DMS79 (cell line): ENCODE measurements around the gene ALX3.

Experiments used
- DNase-seq: peaks from one replicate; lab custom pipeline; 2025; lab: John Stamatoyannopoulos, UW

ALX3 gene

DNA sequence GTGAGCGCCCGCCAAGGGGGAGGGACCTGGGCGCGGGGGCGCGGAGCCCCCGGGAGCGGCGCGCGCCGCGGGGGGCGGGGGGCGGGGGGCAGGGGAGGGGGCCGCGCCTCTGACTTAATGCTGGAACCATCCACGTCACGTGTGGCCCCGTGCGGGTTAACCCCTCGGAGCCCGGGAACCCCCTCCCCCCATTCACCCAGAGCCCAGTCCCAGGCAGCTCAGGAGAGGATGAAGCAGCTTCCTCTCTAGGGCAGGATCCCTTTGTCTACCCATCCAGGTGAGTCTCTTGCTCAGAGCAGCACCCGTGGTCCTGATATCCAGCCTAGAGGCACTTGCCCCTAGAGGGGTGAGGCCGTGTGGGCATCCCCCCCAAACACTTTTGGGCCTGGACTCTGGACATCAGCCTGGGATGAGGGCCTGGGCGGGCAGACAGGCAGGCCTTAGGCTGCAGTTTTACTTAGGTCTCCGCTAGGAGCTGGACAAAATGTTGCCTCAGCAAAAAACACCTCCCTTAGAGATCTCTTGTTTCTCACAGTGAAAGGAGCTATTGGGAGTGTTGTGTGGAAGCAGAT, at the start of gene ALX3:
Gene ALX3, minus strand, starts transcription at position 2 of the 572 bp plus-strand sequence. CDS start 60 bp downstream, outside the sequence.
- no peak for DNase-seq

- DNase-seq: no peak
These were observed 49.4 kb upstream of the ALX3 start for GRCh38 chr1:110119843-110120242.

DNA sequence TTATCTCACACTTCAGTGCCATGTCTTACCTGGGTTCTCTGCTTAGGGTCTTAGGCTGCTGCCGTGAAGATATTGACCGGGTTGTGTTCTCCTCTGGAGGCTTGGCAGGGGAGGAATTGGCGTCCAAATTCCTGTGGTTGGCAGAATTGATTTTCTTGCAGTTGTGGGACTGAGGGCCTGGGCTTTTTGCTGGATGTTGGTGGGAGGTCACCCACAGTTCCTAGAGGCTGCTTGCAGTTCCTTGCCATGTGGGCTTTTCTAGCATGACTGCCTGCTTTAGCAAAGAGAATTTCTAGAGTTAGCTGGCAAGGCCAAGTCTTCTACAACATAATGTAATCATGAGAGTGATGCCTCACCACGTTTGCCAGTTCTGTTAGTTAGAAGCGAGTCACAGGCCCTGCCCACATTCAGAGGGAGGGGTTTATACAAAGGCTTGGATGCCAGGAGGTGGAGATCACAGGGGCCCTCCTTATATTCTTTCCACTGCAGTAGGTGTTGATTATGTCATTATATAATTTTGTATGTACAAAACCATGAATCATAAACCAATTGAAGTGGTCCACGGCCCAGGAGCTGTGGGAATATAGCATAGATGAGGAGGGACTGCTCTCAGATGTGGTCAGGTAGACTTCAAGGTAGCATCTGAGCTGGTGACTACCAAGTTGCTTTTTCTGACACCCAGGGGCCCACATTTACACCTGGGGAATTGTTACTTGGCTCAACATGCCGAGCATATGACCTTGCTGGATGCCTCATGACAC, 48.3 kb upstream of the ALX3 start:
- DNase-seq: no peak

- DNase-seq: no peak
These were observed 44.3 kb upstream of the ALX3 start for GRCh38 chr1:110114784-110115183.

- no peak for DNase-seq
These were observed 43.7 kb upstream of the ALX3 start for GRCh38 chr1:110114173-110114572.

DNA sequence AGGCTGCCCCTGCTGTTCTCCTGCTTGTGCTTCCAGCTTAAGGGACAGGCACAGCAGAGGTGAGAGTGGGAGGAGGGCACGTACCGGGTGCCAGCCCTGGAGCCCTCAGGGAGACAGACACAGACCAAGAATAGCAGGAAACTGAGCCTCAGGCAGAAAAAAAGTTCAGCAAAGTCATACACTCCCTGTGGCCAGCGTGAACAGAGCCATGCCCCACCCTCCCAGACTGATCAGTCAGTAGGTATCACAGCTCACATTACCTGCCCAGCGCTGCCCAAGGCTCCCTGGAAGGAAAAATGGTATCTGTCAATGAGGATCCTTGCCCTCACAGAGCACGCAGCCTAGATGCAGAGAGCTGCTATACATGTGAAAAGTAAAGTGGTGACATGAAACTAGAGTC, 43.1 kb upstream of the ALX3 start:
- no peak for DNase-seq

DNA sequence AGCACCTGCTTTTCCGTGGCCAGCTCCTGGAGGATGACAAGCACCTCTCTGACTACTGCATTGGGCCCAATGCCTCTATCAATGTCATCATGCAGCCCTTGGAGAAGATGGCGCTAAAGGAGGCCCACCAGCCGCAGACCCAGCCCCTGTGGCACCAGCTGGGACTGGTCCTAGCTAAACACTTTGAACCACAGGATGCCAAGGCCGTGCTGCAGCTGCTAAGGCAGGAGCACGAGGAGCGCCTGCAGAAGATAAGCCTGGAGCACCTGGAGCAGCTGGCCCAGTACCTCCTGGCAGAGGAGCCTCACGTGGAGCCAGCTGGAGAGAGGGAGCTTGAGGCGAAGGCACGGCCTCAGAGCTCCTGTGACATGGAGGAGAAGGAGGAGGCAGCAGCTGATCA, 42.2 kb upstream of the ALX3 start:
- DNase-seq: no peak

- no peak for DNase-seq
These were observed 41.7 kb upstream of the ALX3 start, which contains the start of gene UBL4B for GRCh38 chr1:110112143-110112542. TSS of gene UBL4B (plus strand) at chr1:110112443. CDS start at chr1:110112535, 92 bp downstream.

DNA sequence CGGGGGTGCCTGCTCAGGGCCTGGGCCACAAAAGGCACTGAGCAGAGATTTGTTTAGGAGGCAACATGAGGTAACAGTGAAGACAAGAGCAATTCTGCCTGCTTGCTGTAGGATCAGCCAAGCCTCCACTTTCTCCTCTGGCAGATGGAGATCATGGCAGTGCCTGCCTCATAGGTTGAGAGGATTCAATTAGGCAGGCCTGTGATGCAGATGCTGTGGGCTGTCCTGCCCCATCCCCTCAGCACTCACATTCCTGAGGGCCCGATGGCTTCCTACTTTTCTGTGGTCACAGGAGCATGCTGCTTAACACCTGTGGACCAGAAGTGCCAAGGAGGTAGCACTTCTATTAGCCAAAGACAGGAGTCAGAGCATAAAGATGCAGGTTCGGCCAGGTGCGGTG, 40.6 kb upstream of the ALX3 start:
- DNase-seq: no peak

DNA sequence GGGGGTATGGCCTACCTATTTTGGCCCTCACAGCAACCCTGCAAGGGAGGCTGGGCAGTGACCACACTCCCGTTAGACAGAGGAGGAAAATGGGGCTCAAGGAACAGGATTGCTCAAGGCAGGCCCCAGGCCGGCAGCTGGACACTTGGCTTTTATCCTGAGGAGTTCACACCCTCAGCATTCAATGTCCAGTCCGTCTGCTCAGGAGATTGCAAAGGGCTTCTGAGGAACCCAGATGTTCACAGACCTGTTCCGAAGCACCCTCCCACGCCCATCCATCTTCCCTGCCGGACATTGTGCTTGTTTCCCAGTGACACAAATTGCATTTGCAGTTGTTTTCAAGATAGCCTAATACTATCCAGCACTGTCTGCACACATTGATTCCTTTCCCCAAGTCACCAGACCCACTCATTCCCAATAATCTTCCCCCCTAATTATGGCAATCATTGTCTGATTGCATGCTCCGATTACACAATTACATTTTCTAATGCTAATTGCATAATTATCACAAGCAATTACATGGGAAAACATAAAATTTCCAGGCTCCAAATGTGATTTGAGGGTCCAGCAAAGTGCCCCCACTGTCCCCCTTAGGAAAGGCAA, 37.5 kb upstream of the ALX3 start:
- DNase-seq: no peak

GRCh38 chr1:110106013-110106941, 35.8 kb upstream of the ALX3 start:
- DNase-seq: peak; percentile 44

GRCh38 chr1:110102081-110102480, 31.6 kb upstream of the ALX3 start:
- no peak for DNase-seq

DNA sequence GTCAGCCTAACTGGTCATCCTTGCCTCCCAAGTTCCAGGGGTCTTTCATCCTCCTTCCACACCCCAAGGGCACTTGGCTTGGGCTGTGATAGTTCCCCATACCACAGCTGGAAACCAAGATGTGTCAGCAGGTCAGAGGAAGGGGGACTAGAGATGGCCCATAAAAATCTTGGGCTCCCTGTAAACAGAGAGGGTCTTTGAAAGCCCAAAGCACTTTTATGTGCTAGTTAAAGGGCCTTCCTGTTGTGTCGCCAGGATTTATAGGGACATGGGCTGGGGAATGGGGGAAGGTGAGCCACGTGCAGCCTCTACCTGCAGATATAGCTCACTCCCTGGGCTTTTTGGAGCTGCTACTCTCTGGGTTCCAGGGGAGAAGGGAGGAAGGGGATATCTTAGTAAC, 29.9 kb upstream of the ALX3 start:
- DNase-seq: no peak

- no peak for DNase-seq
These were observed 28.0 kb upstream of the ALX3 start for GRCh38 chr1:110098222-110099026.

GRCh38 chr1:110097507-110098221, 27.2 kb upstream of the ALX3 start:
- no peak for DNase-seq

GRCh38 chr1:110094931-110095654, 24.6 kb upstream of the ALX3 start:
- DNase-seq: no peak

- no peak for DNase-seq
These were observed 22.5 kb upstream of the ALX3 start for GRCh38 chr1:110092991-110093390.

DNA sequence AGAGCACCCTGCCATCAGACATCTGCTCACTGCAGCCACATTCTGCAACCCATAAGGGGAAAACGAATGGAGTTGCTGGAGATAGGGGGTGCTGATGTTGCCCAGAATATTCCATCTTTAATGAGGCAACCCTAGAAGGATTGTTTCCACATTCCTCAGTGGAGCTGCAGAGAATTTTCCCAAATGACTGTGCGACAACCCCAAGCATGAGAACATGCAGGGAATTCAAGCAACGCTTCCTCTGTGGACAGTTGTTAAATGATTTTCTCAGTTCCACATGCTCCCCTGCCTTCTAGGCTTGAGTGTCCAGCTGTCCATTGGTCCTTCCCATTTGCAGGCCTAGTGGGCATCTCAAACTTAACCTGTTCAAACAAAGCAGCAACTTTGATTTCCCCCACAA, 21.3 kb upstream of the ALX3 start:
- DNase-seq: no peak

DNA sequence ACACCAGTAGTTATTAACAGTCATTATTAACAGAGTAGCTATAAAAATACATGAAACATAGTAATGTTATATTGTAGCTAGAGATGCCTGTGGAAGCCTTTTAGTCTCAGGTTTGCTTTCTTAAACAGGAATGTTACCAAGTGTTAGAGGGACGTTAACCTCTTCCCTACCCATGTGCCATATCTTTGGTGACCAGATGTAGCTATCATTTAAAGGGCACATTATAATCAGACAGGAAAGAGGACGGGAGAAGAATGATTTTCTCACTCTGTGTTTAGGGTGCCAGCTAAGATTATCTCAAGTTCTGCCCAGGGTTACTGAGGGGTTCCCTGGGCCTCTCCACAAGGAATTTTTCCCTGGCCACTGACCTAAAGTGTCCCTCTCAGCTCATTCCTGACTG, 20.9 kb upstream of the ALX3 start:
- no peak for DNase-seq
